ENCODE data around the gene EGR1.
"Not testable (repeated sequence)": the region's sequence is repeated elsewhere in the genome, so short reads cannot be mapped to it uniquely, and the experiment has no call there.

EGR1 gene

DNA sequence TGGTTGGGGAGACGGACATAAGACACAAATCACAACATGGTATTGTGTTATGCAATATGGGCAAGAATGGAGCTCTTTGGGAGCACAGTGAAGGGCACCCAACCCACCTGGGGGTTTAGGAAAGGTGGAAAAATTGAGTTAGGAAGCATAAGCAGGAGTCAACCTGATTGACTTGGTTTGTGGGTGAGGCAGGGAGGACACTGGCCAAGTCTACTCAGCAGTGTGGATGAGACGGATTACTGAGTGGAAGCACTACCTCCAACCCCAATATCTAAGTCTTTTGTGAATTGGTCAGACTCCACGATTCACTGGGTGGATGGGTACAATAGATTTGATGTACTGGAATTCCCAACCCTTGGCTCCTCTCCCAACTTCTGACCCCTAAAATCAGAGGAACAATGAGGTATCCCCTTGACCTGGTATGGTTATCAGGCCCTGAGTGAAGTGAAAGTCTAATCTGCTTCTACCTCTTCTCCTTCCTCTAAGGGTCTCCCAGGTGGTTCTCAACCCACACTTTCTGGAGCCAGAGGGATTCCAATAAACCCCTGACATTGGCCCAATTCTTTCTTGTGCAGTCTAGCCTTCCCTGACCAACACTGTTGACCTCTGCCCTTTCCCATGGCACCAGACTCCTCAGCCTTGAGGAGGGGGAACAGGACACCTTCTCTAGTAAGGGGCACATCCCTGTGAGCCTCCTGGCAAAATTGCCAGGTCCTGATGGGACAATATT lies 5.2 kb downstream of the EGR1 start:
- Histone ChIP-seq H3K36me3 (no peaks in the 10 kb centered on the region), H3K4me1 (ENCODE audit: control insufficient read depth in 1 of 2, insufficient read depth in 1 of 2, low read depth in 1 of 2, low read length in 1 of 2) (peaks cover 12 to 13% of the 10 kb centered on the region in 2 experiments), H3K27me3 (peaks cover 63% of the 10 kb centered on the region), H3K27ac (no peak overlapping the region), H3K4me3 (ENCODE audit: low read depth in 1 of 2, low read length in 1 of 2) (no peak overlapping the region), H3K9me3 (no peaks in the 10 kb centered on the region)
- TF ChIP-seq, protein P1, sequence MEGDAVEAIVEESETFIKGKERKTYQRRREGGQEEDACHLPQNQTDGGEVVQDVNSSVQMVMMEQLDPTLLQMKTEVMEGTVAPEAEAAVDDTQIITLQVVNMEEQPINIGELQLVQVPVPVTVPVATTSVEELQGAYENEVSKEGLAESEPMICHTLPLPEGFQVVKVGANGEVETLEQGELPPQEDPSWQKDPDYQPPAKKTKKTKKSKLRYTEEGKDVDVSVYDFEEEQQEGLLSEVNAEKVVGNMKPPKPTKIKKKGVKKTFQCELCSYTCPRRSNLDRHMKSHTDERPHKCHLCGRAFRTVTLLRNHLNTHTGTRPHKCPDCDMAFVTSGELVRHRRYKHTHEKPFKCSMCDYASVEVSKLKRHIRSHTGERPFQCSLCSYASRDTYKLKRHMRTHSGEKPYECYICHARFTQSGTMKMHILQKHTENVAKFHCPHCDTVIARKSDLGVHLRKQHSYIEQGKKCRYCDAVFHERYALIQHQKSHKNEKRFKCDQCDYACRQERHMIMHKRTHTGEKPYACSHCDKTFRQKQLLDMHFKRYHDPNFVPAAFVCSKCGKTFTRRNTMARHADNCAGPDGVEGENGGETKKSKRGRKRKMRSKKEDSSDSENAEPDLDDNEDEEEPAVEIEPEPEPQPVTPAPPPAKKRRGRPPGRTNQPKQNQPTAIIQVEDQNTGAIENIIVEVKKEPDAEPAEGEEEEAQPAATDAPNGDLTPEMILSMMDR (IDR thresholded peaks at IDR 0.05) = no peak

DNA sequence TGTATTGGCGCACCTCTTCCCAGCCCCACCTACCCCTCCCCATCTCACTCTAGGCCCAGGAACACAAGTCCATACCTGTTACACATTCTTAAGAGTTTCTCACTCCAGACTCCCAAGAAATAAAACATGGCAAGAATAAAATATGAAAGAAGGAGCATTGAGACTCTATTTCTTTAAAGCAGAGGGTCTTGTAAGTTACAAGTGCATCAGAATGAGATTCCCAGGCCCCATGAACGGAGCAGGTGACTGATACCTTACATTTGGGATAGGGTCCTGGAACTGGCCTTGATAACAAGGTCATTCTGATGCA lies 5.7 kb downstream of the EGR1 start:
- peaks cover 58% of the 10 kb centered on the region for H3K27me3 ChIP-seq
- TF ChIP-seq, protein P1 (IDR thresholded peaks at IDR 0.05) = no peak
- H3K27ac ChIP-seq = no peak overlapping the region
- peaks cover 7 to 8% of the 10 kb centered on the region in 2 experiments for H3K4me1 ChIP-seq (ENCODE audit: control insufficient read depth in 1 of 2, insufficient read depth in 1 of 2, low read depth in 1 of 2, low read length in 1 of 2)
- no peak overlapping the region for H3K4me3 ChIP-seq (ENCODE audit: low read depth in 1 of 2, low read length in 1 of 2)
- H3K9me3 ChIP-seq = no peaks in the 10 kb centered on the region
- H3K36me3 ChIP-seq = no peaks in the 10 kb centered on the region

DNA sequence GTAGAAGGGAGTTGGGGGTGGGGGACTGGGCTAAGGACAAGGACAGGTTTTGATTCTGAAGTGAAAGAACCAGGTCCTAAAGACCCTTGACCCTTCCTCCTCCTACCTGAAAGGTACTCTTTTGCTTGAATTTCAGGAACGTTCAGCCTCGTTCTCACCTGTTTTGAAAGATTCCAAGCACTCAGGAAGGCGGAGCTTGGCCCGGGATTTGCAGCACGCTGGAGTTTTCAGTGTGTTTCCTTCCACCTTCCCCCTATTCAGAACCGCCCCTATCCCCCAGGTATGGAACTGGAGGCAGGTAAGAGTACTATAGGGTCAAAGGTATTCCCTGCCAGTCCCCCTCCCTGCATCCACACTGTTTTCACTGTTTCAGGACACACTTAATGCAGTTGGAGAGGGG lies 7.1 kb downstream of the EGR1 start:
- Histone ChIP-seq H3K27ac (no peak overlapping the region), H3K4me3 (ENCODE audit: low read depth in 1 of 2, low read length in 1 of 2) (no peak overlapping the region), H3K9me3 (no peaks in the 10 kb centered on the region), H3K27me3 (peaks cover 44% of the 10 kb centered on the region), H3K4me1 (ENCODE audit: control insufficient read depth in 1 of 2, insufficient read depth in 1 of 2, low read depth in 1 of 2, low read length in 1 of 2) (peaks cover 3 to 5% of the 10 kb centered on the region in 2 experiments), H3K36me3 (no peaks in the 10 kb centered on the region)
- TF ChIP-seq, protein P1 (IDR thresholded peaks at IDR 0.05) = no peak

DNA sequence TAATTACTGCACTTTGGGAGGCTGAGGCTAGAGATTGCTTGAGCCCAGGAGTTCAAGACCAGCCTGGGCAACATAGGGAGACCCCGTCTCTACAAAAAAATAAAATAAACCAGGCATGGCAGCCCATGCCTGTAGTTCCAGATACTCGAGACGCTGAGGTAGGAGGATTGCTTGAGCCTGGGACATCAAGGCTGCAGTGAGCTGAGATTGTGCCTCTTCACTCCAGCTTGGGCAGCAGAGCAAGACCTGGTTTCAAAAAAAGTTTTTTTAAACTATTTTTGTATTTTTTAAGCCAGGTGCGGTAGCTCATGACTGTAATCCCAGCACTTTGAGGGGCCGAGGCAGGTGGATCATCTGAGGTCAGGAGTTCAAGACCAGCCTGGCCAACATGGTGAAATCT lies 7.9 kb downstream of the EGR1 start:
- H3K4me1 ChIP-seq (ENCODE audit: control insufficient read depth in 1 of 2, insufficient read depth in 1 of 2, low read depth in 1 of 2, low read length in 1 of 2); H3K27ac ChIP-seq; H3K9me3 ChIP-seq; H3K36me3 ChIP-seq; H3K4me3 ChIP-seq (ENCODE audit: low read depth in 1 of 2, low read length in 1 of 2): not testable (repeated sequence)
- H3K27me3 ChIP-seq = peaks cover 36% of the 10 kb centered on the region

DNA sequence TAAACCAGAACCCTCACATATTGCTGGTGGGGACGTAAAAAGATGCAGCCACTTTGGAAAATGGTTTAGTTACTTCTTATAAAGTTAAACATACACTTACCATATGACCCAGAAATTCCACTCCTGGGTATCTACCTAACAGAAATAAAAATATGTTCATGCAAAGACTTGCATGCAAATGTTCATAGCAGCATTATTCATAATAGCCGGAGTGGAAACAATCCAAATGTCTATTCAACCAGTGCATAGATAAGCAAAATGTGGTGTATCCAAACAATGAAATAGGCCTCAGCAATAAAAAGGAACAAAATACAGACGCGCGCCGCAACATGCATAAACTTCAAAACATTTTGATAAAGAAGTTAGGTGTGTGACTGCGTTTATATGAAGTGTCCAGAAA lies 11.6 kb downstream of the EGR1 start:
- H3K4me3 ChIP-seq (ENCODE audit: low read depth in 1 of 2, low read length in 1 of 2) = no peak overlapping the region
- TF ChIP-seq, protein P1 (IDR thresholded peaks at IDR 0.05) = no peak
- H3K36me3 ChIP-seq = no peaks in the 10 kb centered on the region
- no peak overlapping the region for H3K27ac ChIP-seq
- H3K4me1 ChIP-seq (ENCODE audit: control insufficient read depth in 1 of 2, insufficient read depth in 1 of 2, low read depth in 1 of 2, low read length in 1 of 2) = no peaks in the 10 kb centered on the region
- H3K9me3 ChIP-seq = no peaks in the 10 kb centered on the region
- H3K27me3 ChIP-seq = peaks cover 31% of the 10 kb centered on the region

DNA sequence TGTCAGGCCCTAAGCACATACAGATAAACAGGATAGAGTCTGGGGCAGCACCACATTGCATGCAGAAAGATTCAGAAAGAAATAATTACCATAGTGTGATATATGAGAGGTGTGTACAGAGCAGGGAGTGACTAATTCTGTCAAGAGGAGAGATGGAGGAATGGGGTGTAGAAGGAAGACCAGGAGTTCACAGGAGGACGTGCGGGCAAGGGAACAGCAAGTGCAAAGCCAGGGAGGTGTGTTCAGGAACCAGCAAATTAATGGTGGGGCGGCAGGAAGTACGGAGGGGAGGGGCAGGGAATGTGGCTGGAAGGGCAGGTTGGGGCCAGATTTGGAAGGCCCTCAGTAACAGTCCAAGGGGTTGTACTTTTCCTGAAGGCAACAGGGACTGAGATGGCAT lies 17.4 kb downstream of the EGR1 start:
- Histone ChIP-seq H3K4me3 (ENCODE audit: low read depth in 1 of 2, low read length in 1 of 2) (no peak overlapping the region), H3K27me3 (peaks cover 6% of the 10 kb centered on the region), H3K9me3 (no peaks in the 10 kb centered on the region), H3K27ac (no peak overlapping the region), H3K4me1 (ENCODE audit: control insufficient read depth in 1 of 2, insufficient read depth in 1 of 2, low read depth in 1 of 2, low read length in 1 of 2) (peaks cover 8 to 9% of the 10 kb centered on the region in 2 experiments), H3K36me3 (no peaks in the 10 kb centered on the region)
- TF ChIP-seq, protein P1 (IDR thresholded peaks at IDR 0.05) = no peak

Data from neutrophil (primary cell).